ENCODE results near the gene PCBP3. TPM values are rescaled to one million over a fixed set of nuclear protein-coding genes. Genes with fewer than 3 reads are reported as not detected.
"Not testable (repeated sequence)": the region's sequence is repeated elsewhere in the genome, so short reads cannot be mapped to it uniquely, and the experiment has no call there.

Gene PCBP3
- total and polyA plus RNA-seq, 2 of the 13 experiments (the other 11 are each of a cell fraction or from before 2014, with no cell fraction given) = not detected

GRCh38 chr21:45719177-45719802, 75.8 kb downstream of the PCBP3 start (continued):
- TF ChIP-seq GLMP (CRISPR knock-in tag; IDR thresholded peaks at IDR 0.05; ENCODE audit: borderline replicate concordance) = no peak

GRCh38 chr21:45720204-45720603, 76.7 kb downstream of the PCBP3 start:
- H3K4me1 ChIP-seq (ENCODE audit: insufficient read depth, low read length); intact Hi-C loops (cut with micrococcal nuclease; ENCODE audit: unreplicated experiment); in situ Hi-C loops (cut with HindIII; ENCODE audit: extremely low pct_ligation_motif_present, low pct_unique_long_range_greater_than_20kb); H3K9ac ChIP-seq (ENCODE audit: insufficient read depth, low read depth, low read length); H3K27ac ChIP-seq (ENCODE audit: extremely low read length, insufficient read depth, low read length); CTCF ChIA-PET (ENCODE audit: low intra/inter-chr PET ratio, low total read pairs); DNase-seq (ENCODE audit: low spot score); H3K36me3 ChIP-seq (replicated peaks in 1 of 2; ENCODE audit: control insufficient read depth in 1 of 2, insufficient read depth in 2 of 2, low read length in 2 of 2); ATAC-seq; BruUV-seq (replicated peaks); H3K4me3 ChIP-seq (replicated peaks in 1 of 3; ENCODE audit: insufficient read depth in 1 of 3, low read depth in 2 of 3, low read length in 3 of 3); H3K79me2 ChIP-seq (ENCODE audit: insufficient read depth, low read length); H2AFZ ChIP-seq (ENCODE audit: low read length); POLR2A ChIA-PET; H3K9me3 ChIP-seq (ENCODE audit: low read length); H4K20me1 ChIP-seq (ENCODE audit: insufficient read depth, low read length); H3K4me2 ChIP-seq (ENCODE audit: low read depth, low read length); FAIRE-seq: not testable (repeated sequence)
- 38% methylated on average over 1 of the region's 1 CpG for WGBS (ENCODE audit: low lambda C conversion rate)
- H3K27me3 ChIP-seq (ENCODE audit: control insufficient read depth in 1 of 2, insufficient read depth in 2 of 2, low read length in 2 of 2) = peaks cover 0 to 28% of the 10 kb centered on the region in 2 experiments; a peak in 2 of 5 replicates

- BruUV-seq (replicated peaks) = no TSS peak
- ATAC-seq (no peak), DNase-seq (ENCODE audit: low spot score) (no peak), FAIRE-seq (no peak)
- intact Hi-C loops (cut with micrococcal nuclease; ENCODE audit: unreplicated experiment) (no loop called here), in situ Hi-C loops (cut with HindIII; ENCODE audit: extremely low pct_ligation_motif_present, low pct_unique_long_range_greater_than_20kb) (no loop called here)
- H3K27me3 ChIP-seq (ENCODE audit: control insufficient read depth in 1 of 2, insufficient read depth in 2 of 2, low read length in 2 of 2) = peaks cover 0 to 32% of the 10 kb centered on the region in 2 experiments; a peak in 2 of 5 replicates
- H2AFZ ChIP-seq (ENCODE audit: low read length) = no peak overlapping the region
- H3K9me3 ChIP-seq (ENCODE audit: low read length) = no peaks in the 10 kb centered on the region
- ChIA-PET CTCF (ENCODE audit: low intra/inter-chr PET ratio, low total read pairs) (no interaction called here), POLR2A (no interaction called here)
- H3K79me2 ChIP-seq (ENCODE audit: insufficient read depth, low read length) = no peaks in the 10 kb centered on the region
- H3K4me1 ChIP-seq (ENCODE audit: insufficient read depth, low read length) = no peaks in the 10 kb centered on the region
- TF ChIP-seq MEF2D (CRISPR knock-in tag; IDR thresholded peaks at IDR 0.05) (no peak), ZNF124 (CRISPR knock-in tag; IDR thresholded peaks at IDR 0.05) (no peak), HNRNPUL1 (IDR thresholded peaks at IDR 0.05; ENCODE audit: low read depth, low read length) (no peak), TFAP4 (IDR thresholded peaks at IDR 0.05; ENCODE audit: borderline replicate concordance, low read depth) (no peak), RNF2 (conservative IDR thresholded peaks at IDR 0.05; ENCODE audit: low read depth) (no peak), RARG (CRISPR knock-in tag; IDR thresholded peaks at IDR 0.05; ENCODE audit: low read depth) (no peak), ZNF335 (CRISPR knock-in tag; IDR thresholded peaks at IDR 0.05) (no peak), PBX3 (CRISPR knock-in tag; IDR thresholded peaks at IDR 0.05; ENCODE audit: borderline replicate concordance) (no peak), CREB3 (CRISPR knock-in tag; IDR thresholded peaks at IDR 0.05) (no peak)
- H3K4me2 ChIP-seq (ENCODE audit: low read depth, low read length) = no peak overlapping the region
- H3K36me3 ChIP-seq (replicated peaks in 1 of 2; ENCODE audit: control insufficient read depth in 1 of 2, insufficient read depth in 2 of 2, low read length in 2 of 2) = no peaks in the 10 kb centered on the region
- H3K4me3 ChIP-seq (replicated peaks in 1 of 3; ENCODE audit: insufficient read depth in 1 of 3, low read depth in 2 of 3, low read length in 3 of 3) = no peak overlapping the region
- H4K20me1 ChIP-seq (ENCODE audit: insufficient read depth, low read length) = no peaks in the 10 kb centered on the region
- no peak overlapping the region for H3K9ac ChIP-seq (ENCODE audit: insufficient read depth, low read depth, low read length)
- no peak overlapping the region for H3K27ac ChIP-seq (ENCODE audit: extremely low read length, insufficient read depth, low read length)
- 28% methylated on average over 6 of the region's 6 CpGs for WGBS (ENCODE audit: low lambda C conversion rate)
These were observed 78.1 kb downstream of the PCBP3 start for GRCh38 chr21:45721671-45722070.

Measured in HepG2 (cell line).